Gastrocnemius medialis (tissue), 4 donors: Measurements from ENCODE around the gene CHST13. TPM values are rescaled to one million over a fixed set of nuclear protein-coding genes. Genes with fewer than 3 reads are reported as not detected.

ENCODE experiments used
- ATAC-seq, 2 donors: fragments of 150-250 bp; one replicate each; pipeline ENCODE4 v1.9.1; 2016
- DNase-seq, 2 donors: peaks; one replicate each; pipeline ENCODE4 v3.0.0-alpha.2; 2019
- H3K27ac ChIP-seq, 4 donors: fragments of 200-600 bp; sonication (generic); 1 replicate in 1 of 4; 2 replicates in 3 of 4; pipeline ENCODE4 v1.5.1; 2016 to 2018; ENCODE audit warnings: mild to moderate bottlenecking in 2 of 4, moderate library complexity in 1 of 4
- H3K27me3 ChIP-seq, 3 donors: fragments of 200-600 bp; sonication (generic) in 2 of 3; 1 replicate in 1 of 3; 2 replicates in 2 of 3; pipeline versions ENCODE4 v1.5.1 to v1.6.0; 2016 to 2019; ENCODE audit warnings: mild to moderate bottlenecking in 1 of 3, moderate library complexity in 1 of 3
- H3K36me3 ChIP-seq, 2 donors: fragments of 200-600 bp; sonication (generic) in 1 of 2; one replicate each; pipeline ENCODE4 v1.5.1; 2017 to 2018
- H3K4me1 ChIP-seq, 2 donors: fragments of 200-600 bp; sonication (generic) in 1 of 2; one replicate each; pipeline ENCODE4 v1.5.1; 2016 to 2017; ENCODE audit warnings: mild to moderate bottlenecking in 2 of 2
- H3K4me3 ChIP-seq, 4 donors: fragments of 200-600 bp; sonication (generic) in 3 of 4; 1 replicate in 1 of 4; 2 replicates in 3 of 4; pipeline ENCODE4 v1.5.1; 2016 to 2019; ENCODE audit warnings: mild to moderate bottlenecking in 2 of 4
- H3K9me3 ChIP-seq, 3 donors: fragments of 200-600 bp; sonication (generic) in 2 of 3; 1 replicate in 1 of 3; 2 replicates in 2 of 3; pipeline ENCODE4 v1.5.1; 2016 to 2019
- POLR2A ChIP-seq, 2 donors: fragments of 450-650 bp; IDR thresholded peaks; one replicate each; pipeline ENCODE4 v1.6.1; 2017; ENCODE audit warnings: antibody characterized with exemption in 2 of 2, mild to moderate bottlenecking in 2 of 2, moderate library complexity in 2 of 2
- in situ Hi-C, 4 donors: fragments of 200-750 bp; cut with MboI; loops; one replicate each; pipeline versions ENCODE4 v1.15.0 to v1.8.0; 2017; ENCODE audit warnings: low sequenced_read_pairs in 4 of 4
- intact Hi-C: fragments of 100-400 bp; cut with DNase I; formaldehyde crosslinking; loops from one replicate; pipeline ENCODE4 v1.15.1; 2023; ENCODE audit warnings: low total_unique reads
- total RNA-seq, 4 donors: library from RNA; depleted of rRNA; stranded (reverse); fragments of >200 nt; gene quantifications; one replicate each; pipeline versions ENCODE4 v1.1.0 to v1.2.3, GENCODE V29; 2016
- TF ChIP-seq, protein P1 (sequence below), 5 experiments: fragments of 450-650 bp in 3 of 5; fragments of 200-600 bp in 2 of 5; sonication (generic) in 2 of 5; IDR thresholded peaks in 4 of 5; conservative IDR thresholded peaks in 1 of 5; 1 replicate in 4 of 5; 2 replicates in 1 of 5; pipeline ENCODE4 v1.5.1; 2016 to 2019; ENCODE audit warnings: antibody characterized with exemption in 5 of 5, mild to moderate bottlenecking in 3 of 5, moderate library complexity in 3 of 5

CHST13 gene
- total RNA-seq, 4 donors from 2014 or later: 0.49 TPM; not detected in 3

DNA sequence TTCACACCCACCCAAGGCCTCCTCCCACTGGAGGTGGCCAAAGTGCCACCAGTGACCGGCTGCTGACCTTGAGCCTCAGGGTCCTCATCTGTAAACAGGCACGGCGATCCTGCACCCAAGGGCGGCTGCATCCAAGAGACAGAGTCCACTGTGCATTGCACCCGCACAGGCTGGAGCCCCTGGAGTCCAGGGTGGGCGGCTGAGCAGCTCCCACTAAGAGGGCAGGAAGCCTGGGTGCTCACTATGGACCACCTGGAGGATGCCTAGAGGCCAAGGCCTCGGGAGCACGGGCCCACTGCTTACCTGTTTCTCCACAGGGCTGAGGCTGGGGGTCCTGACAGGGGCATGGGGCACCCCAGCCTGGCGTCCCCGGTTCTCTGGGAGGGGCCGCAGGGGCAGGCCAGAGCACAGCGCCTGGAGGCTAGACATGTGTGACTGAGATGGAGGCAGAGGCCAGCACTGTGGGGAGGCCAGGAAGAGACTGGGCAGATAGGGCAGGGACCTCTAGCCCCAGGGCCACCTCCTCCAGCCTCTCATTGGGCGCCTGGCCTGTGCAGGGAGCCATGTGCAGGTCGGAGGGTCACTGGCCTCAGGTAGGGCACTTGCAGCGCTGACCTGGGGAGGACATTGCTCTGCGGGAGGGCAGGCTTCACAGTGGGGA lies 6.5 kb upstream of the CHST13 start, which contains the start of gene UROC1:
Gene UROC1, minus strand, starts transcription at position 483 of the 661 bp plus-strand sequence. Its CDS starts 54 bp downstream, at position 429.
- DNase-seq: no peak
- ATAC-seq: no peak
- H3K4me1 ChIP-seq: no peaks in the 10 kb centered on the region

DNA sequence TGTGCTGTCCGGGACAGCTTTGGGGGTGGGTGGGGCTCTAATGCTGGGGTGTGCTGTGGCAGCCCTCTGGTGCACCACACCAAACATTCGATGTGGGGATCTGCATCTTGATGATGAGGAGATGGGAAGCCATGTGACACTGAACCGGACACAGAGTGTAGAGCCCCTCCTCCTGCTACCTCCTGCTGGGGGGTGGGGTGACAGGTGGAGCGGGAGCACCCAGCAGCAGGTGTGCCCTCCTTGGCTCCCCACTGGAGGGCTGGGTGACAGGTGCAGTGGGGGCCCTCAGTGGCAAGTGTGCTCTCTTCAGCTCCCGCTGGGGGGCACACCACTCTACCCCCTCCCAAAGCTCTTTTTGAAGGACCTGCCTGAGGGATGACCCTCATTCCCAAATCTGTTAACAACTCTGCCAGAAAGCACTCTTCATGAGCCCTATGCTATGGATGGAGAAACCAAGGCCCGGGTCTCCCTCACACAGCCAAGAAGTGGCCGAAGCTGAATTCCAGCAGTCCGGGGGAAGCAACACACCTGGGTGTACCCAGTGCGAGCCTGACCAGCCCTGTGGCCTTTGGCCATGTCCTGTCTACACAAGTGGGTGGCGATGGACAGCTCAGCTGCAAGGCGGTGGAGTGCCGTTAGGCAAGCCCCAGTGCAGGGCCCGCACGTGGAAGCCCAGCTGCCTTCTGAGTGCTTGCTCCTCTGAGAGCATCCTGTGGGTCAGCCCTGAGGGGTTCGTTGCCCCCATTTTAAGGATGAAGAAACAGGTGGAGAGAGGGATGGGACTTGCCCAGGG lies 5.8 kb upstream of the CHST13 start:
- ATAC-seq: no peak

More for the DNA sequence above, 6.5 kb upstream of the CHST13 start, which contains the start of gene UROC1:
- H3K4me3 ChIP-seq: no peak within 1 kb of the TSS
- H3K9me3 ChIP-seq: no peaks in the 10 kb centered on the region
- in situ Hi-C loops (no loop called here), intact Hi-C loops (no loop called here)
- H3K27ac ChIP-seq: no peak within 1 kb of the TSS
- no peak for TF ChIP-seq POLR2A (IDR thresholded peaks at IDR 0.05)
- TF ChIP-seq, protein P1, sequence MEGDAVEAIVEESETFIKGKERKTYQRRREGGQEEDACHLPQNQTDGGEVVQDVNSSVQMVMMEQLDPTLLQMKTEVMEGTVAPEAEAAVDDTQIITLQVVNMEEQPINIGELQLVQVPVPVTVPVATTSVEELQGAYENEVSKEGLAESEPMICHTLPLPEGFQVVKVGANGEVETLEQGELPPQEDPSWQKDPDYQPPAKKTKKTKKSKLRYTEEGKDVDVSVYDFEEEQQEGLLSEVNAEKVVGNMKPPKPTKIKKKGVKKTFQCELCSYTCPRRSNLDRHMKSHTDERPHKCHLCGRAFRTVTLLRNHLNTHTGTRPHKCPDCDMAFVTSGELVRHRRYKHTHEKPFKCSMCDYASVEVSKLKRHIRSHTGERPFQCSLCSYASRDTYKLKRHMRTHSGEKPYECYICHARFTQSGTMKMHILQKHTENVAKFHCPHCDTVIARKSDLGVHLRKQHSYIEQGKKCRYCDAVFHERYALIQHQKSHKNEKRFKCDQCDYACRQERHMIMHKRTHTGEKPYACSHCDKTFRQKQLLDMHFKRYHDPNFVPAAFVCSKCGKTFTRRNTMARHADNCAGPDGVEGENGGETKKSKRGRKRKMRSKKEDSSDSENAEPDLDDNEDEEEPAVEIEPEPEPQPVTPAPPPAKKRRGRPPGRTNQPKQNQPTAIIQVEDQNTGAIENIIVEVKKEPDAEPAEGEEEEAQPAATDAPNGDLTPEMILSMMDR (IDR thresholded peaks at IDR 0.05 in 4 of 5, conservative IDR thresholded peaks at IDR 0.05 in 1 of 5): no peak
- H3K27me3 ChIP-seq: no peaks in the 10 kb centered on the region
- no peaks in the 10 kb centered on the region for H3K36me3 ChIP-seq

DNA sequence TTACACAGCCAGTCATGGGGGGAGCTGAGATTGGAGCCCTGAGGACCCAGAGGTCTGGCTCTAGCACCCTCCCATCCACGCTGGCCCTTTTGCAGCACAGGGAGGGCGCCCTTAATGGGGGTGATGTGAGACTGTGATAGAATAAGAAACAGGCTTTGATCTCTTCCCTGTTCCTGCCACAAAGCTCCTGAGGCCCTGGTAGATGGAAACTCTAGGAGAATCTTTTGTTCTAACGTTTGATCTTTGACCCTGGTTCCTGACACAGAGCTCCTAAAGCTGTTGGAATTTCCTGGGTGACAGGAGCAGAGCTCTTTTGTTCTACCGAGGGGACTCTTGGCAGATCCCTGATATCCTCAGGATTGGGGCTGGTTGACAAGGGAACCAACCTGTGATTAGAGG lies 5.2 kb upstream of the CHST13 start:
- peaks cover 0 to 5% (median 0%) of the 10 kb centered on the region in 3 donors for H3K27me3 ChIP-seq

More for the DNA sequence above, 5.8 kb upstream of the CHST13 start:
- Histone ChIP-seq H3K9me3 (no peaks in the 10 kb centered on the region), H3K27me3 (peaks cover 0 to under 1% (median 0%) of the 10 kb centered on the region in 3 donors), H3K36me3 (no peaks in the 10 kb centered on the region), H3K4me1 (no peaks in the 10 kb centered on the region), H3K4me3 (no peak overlapping the region), H3K27ac (no peak overlapping the region)
- intact Hi-C loops (no loop called here), in situ Hi-C loops (no loop called here)
- TF ChIP-seq POLR2A (IDR thresholded peaks at IDR 0.05): no peak
- TF ChIP-seq, protein P1 (IDR thresholded peaks at IDR 0.05 in 4 of 5, conservative IDR thresholded peaks at IDR 0.05 in 1 of 5): no peak
- no peak for DNase-seq

DNA sequence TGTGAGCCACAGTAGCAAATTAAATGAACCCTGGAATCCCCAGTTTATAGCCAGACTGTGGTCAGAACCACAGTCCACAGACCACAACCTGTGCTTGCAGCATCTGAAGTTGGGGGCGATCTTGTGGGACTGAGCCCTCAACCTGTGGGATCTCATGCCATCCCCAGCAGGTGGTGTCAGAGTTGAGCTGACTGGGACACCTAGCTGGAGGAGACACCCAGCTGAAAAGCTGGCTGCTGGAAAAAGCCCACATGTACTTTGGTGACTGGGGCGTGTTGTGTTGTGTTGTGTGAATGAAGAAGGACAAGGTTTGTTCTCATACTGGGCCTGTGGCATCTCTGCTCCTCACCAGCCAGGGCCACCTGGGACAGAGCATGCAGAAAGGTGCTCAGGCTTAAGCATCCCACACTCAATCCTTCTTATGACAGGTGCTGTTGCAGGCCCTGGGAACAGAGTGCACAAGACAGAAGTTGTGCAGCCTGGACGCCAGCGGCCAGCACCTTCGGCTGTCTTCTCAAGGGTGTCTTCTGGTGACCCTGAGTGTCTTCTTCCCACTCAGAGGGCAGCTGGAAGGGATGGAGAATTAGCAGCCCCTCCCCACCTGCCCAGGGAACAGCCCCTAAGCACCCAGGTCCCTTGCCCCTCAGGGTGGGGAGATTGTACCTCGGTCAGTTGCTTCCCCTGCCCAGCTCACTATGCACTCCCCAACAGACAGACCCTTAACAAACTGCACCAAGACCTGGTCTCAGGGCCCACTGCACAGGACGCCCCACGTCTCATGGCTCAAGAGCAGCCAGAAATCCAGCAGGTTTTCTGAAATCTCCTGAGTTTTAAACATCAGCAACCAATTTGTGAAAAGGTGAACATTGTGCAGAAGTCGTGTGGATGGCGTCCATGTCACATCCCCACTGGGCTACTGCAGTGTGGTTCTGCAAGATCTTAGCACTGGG lies 4.2 kb upstream of the CHST13 start:
- H3K9me3 ChIP-seq: no peaks in the 10 kb centered on the region
- in situ Hi-C loops (no loop called here), intact Hi-C loops (loop anchor here (5.0 to 10.0 kb wide), 2 partner anchors 935 to 1028 kb away; no protein-coding TSS in a partner anchor)
- H3K4me3 ChIP-seq: no peak overlapping the region
- no peak overlapping the region for H3K27ac ChIP-seq
- TF ChIP-seq POLR2A (IDR thresholded peaks at IDR 0.05): no peak
- TF ChIP-seq, protein P1 (IDR thresholded peaks at IDR 0.05 in 4 of 5, conservative IDR thresholded peaks at IDR 0.05 in 1 of 5): no peak
- ATAC-seq (no peak), DNase-seq (no peak)
- H3K4me1 ChIP-seq: peaks cover 0 to 7% of the 10 kb centered on the region in 2 donors
- no peaks in the 10 kb centered on the region for H3K36me3 ChIP-seq
- peaks cover 0 to 7% (median 0%) of the 10 kb centered on the region in 3 donors for H3K27me3 ChIP-seq

More for the DNA sequence above, 5.2 kb upstream of the CHST13 start:
- Histone ChIP-seq H3K9me3 (no peaks in the 10 kb centered on the region), H3K4me3 (no peak overlapping the region), H3K4me1 (peaks cover 0 to 2% of the 10 kb centered on the region in 2 donors), H3K27ac (no peak overlapping the region), H3K36me3 (no peaks in the 10 kb centered on the region)
- TF ChIP-seq POLR2A (IDR thresholded peaks at IDR 0.05): no peak
- TF ChIP-seq, protein P1 (IDR thresholded peaks at IDR 0.05 in 4 of 5, conservative IDR thresholded peaks at IDR 0.05 in 1 of 5): no peak
- ATAC-seq (no peak), DNase-seq (no peak)
- intact Hi-C loops (no loop called here), in situ Hi-C loops (no loop called here)
